BE2C (cell line): ENCODE data around the gene KMO.

ENCODE experiments used
- DNase-seq: peaks from one replicate; pipeline ENCODE4 v3.0.0-alpha.2; 2020
- H3K27me3 ChIP-seq: fragments of 250-450 bp; sonication (Bioruptor Pico); 2 replicates; pipeline ENCODE4 v1.5.1; 2020; ENCODE audit warnings: mild to moderate bottlenecking
- H3K36me3 ChIP-seq: fragments of 250-450 bp; sonication (Bioruptor Pico); 2 replicates; pipeline ENCODE4 v1.5.1; 2020; ENCODE audit warnings: mild to moderate bottlenecking
- H3K4me1 ChIP-seq: fragments of 250-450 bp; sonication (Bioruptor Pico); 2 replicates; pipeline ENCODE4 v1.5.1; 2020
- H3K4me3 ChIP-seq: 2 replicates; pipeline ENCODE4 v1.5.1; 2011; ENCODE audit warnings: low read depth, low read length
- H3K9me3 ChIP-seq: fragments of 250-450 bp; sonication (Bioruptor Pico); 2 replicates; pipeline ENCODE4 v1.5.1; 2020
- CTCF ChIP-seq: IDR thresholded peaks from 2 replicates; pipeline ENCODE4 v1.5.1; 2012; ENCODE audit warnings: mild to moderate bottlenecking, low read depth, low read length

The KMO gene

GRCh38 chr1:241519308-241520079 is 12.7 kb upstream of the KMO start, which contains the start of gene FH:
FH (minus strand) TSS chr1:241519755; CDS start chr1:241519722, 33 bp downstream.
- Histone ChIP-seq H3K36me3 (peaks cover 12% of the 10 kb centered on the region), H3K4me1 (no peaks in the 10 kb centered on the region), H3K9me3 (no peaks in the 10 kb centered on the region), H3K27me3 (peaks cover 24% of the 10 kb centered on the region), H3K4me3 (peak within 1 kb of the TSS; percentile 70)
- no peak for TF ChIP-seq CTCF
- DNase-seq = peak; percentile 97

GRCh38 chr1:241520080-241520465 is 12.1 kb upstream of the KMO start:
- peaks cover 30% of the 10 kb centered on the region for H3K27me3 ChIP-seq
- peaks cover 12% of the 10 kb centered on the region for H3K36me3 ChIP-seq
- no peak for DNase-seq
- H3K9me3 ChIP-seq = no peaks in the 10 kb centered on the region
- TF ChIP-seq CTCF = no peak
- H3K4me1 ChIP-seq = no peaks in the 10 kb centered on the region
- H3K4me3 ChIP-seq = peak overlapping the region; percentile 70

GRCh38 chr1:241521718-241522117 is 10.5 kb upstream of the KMO start:
- H3K36me3 ChIP-seq = peaks cover 3% of the 10 kb centered on the region
- no peaks in the 10 kb centered on the region for H3K4me1 ChIP-seq
- no peak for DNase-seq

GRCh38 chr1:241525026-241525425 is 7.2 kb upstream of the KMO start:
- no peaks in the 10 kb centered on the region for H3K9me3 ChIP-seq
- no peak for DNase-seq
- H3K4me3 ChIP-seq = no peak overlapping the region
- H3K36me3 ChIP-seq = no peaks in the 10 kb centered on the region
- no peak for TF ChIP-seq CTCF
- H3K4me1 ChIP-seq = no peaks in the 10 kb centered on the region
- peaks cover 52% of the 10 kb centered on the region for H3K27me3 ChIP-seq

More at GRCh38 chr1:241521718-241522117, 10.5 kb upstream of the KMO start:
- Histone ChIP-seq H3K27me3 (peaks cover 39% of the 10 kb centered on the region), H3K4me3 (no peak overlapping the region), H3K9me3 (no peaks in the 10 kb centered on the region)
- no peak for TF ChIP-seq CTCF

GRCh38 chr1:241527146-241527545 is 5.0 kb upstream of the KMO start:
- Histone ChIP-seq H3K36me3 (no peaks in the 10 kb centered on the region), H3K4me1 (no peaks in the 10 kb centered on the region), H3K9me3 (no peaks in the 10 kb centered on the region), H3K27me3 (peaks cover 52% of the 10 kb centered on the region), H3K4me3 (no peak overlapping the region)
- no peak for DNase-seq
- no peak for TF ChIP-seq CTCF
